GM12878 (cell line): ENCODE data around the gene MTHFD1L. TPM values are rescaled to one million over a fixed set of nuclear protein-coding genes. Genes with fewer than 3 reads are reported as not detected.

Experiments
- ATAC-seq: fragments of 200-7000 bp; cut with Tn5 transposase; 3 replicates; pipeline ENCODE4 v1.9.1; 2020; ENCODE audit warnings: mild to moderate bottlenecking, moderate library complexity
- BruUV-seq: library from RNA; stranded (reverse); fragments of 400-500 nt; replicated peaks from 2 replicates; lab custom pipeline; 2021; lab: Mats Ljungman, UMichigan
- CTCF ChIA-PET: fragments of 300-600 bp; sonication (Branson Sonifier 250); formaldehyde crosslinking; extraction: SDS; loops from one replicate; lab custom pipeline; 2021; ENCODE audit warnings: inconsistent platforms; lab: Yijun Ruan, JAX
- POLR2A ChIA-PET: fragments of 350-600 bp; formaldehyde crosslinking; extraction: SDS; loops from one replicate; lab custom pipeline; 2021; ENCODE audit warnings: inconsistent platforms; lab: Charles Lee
- RAD21 ChIA-PET: fragments of 300-600 bp; sonication (Branson Sonifier 250); formaldehyde crosslinking; loops from one replicate; lab custom pipeline; 2023; ENCODE audit warnings: antibody characterized with exemption; ENCODE audit not compliant: unreplicated experiment; lab: Charles Lee
- SMC1A ChIA-PET: fragments of 300-600 bp; sonication (Branson Sonifier 250); formaldehyde crosslinking; loops from one replicate; lab custom pipeline; 2023; ENCODE audit not compliant: unreplicated experiment, uncharacterized antibody; lab: Charles Lee
- DNase-seq: peaks from one replicate; pipeline ENCODE4 v3.0.0-alpha.2; 2011; ENCODE audit warnings: low read depth, low spot score
- FAIRE-seq: peaks from 3 replicates; lab custom pipeline; 2011; peaks lifted over from hg19 to GRCh38; lab: Jason Lieb, UNC
- H2AFZ ChIP-seq: 2 replicates; pipeline ENCODE4 v1.6.0; 2011; ENCODE audit warnings: low read depth, low read length, control low read depth; ENCODE audit not compliant: control insufficient read depth
- H3K27ac ChIP-seq: 2 replicates; pipeline ENCODE4 v1.5.1; 2011; ENCODE audit warnings: control low read depth; ENCODE audit not compliant: control insufficient read depth, insufficient read depth
- H3K27me3 ChIP-seq, 2 experiments: replicated peaks in 1 of 2; 2 replicates each; pipeline versions ENCODE4 v1.6.0 to v1.6.1; 2011; ENCODE audit warnings: low read length in 1 of 2; ENCODE audit not compliant: control insufficient read depth in 2 of 2, insufficient read depth in 2 of 2
- H3K36me3 ChIP-seq, 2 experiments: 2 replicates each; pipeline ENCODE4 v1.5.1; 2011; ENCODE audit warnings: low read length in 1 of 2; ENCODE audit not compliant: control insufficient read depth in 2 of 2, insufficient read depth in 2 of 2
- H3K4me1 ChIP-seq: 2 replicates; pipeline ENCODE4 v1.6.1; 2011; ENCODE audit warnings: mild to moderate bottlenecking, low read length, moderate library complexity, mixed read lengths; ENCODE audit not compliant: control insufficient read depth, insufficient read depth
- H3K4me2 ChIP-seq: 2 replicates; pipeline ENCODE4 v1.6.0; 2011; ENCODE audit warnings: control low read depth; ENCODE audit not compliant: control insufficient read depth, insufficient read depth
- H3K4me3 ChIP-seq: fragments of 200-600 bp; sonication (generic); 2 replicates; pipeline ENCODE4 v1.5.1; 2016
- H3K79me2 ChIP-seq: 2 replicates; pipeline ENCODE4 v1.6.0; 2011; ENCODE audit warnings: low read length; ENCODE audit not compliant: control insufficient read depth, insufficient read depth
- H3K9ac ChIP-seq: 2 replicates; pipeline ENCODE4 v1.8.0; 2011; ENCODE audit warnings: low read length, control low read depth, mixed read lengths; ENCODE audit not compliant: control insufficient read depth, insufficient read depth
- H3K9me3 ChIP-seq: replicated peaks from 3 replicates; pipeline ENCODE4 v1.5.1; 2011; ENCODE audit warnings: mild to moderate bottlenecking, low read length; ENCODE audit not compliant: control insufficient read depth, insufficient read depth
- H4K20me1 ChIP-seq: 2 replicates; pipeline ENCODE4 v1.6.0; 2011; ENCODE audit not compliant: control insufficient read depth, insufficient read depth
- BACH1 ChIP-seq: fragments of 450-650 bp; IDR thresholded peaks from 2 replicates; pipeline ENCODE4 v1.6.1; 2017; ENCODE audit warnings: mild to moderate bottlenecking, borderline replicate concordance
- KDM1A ChIP-seq: fragments of 200-600 bp; sonication (generic); IDR thresholded peaks from 2 replicates; pipeline ENCODE4 v1.6.1; 2016; ENCODE audit warnings: borderline replicate concordance
- MYB ChIP-seq: fragments of 150-350 bp; IDR thresholded peaks from 2 replicates; pipeline ENCODE4 v1.6.1; 2014; ENCODE audit warnings: mild to moderate bottlenecking, low read depth, low read length, borderline replicate concordance
- RAD51 ChIP-seq: fragments of 450-650 bp; IDR thresholded peaks from 2 replicates; pipeline ENCODE4 v1.6.1; 2016; ENCODE audit warnings: moderate library complexity, mild to moderate bottlenecking, inconsistent platforms
- RCOR1 ChIP-seq: conservative IDR thresholded peaks from 2 replicates; pipeline ENCODE4 v1.6.1; 2012; ENCODE audit warnings: low read depth, low read length, improper control_type of control experiment
- REST ChIP-seq: IDR thresholded peaks from 2 replicates; pipeline ENCODE4 v1.6.1; 2012; ENCODE audit warnings: mild to moderate bottlenecking, low read depth, low read length
- SMAD5 ChIP-seq: IDR thresholded peaks from 2 replicates; pipeline ENCODE4 v1.6.1; 2016; ENCODE audit warnings: antibody characterized with exemption, low read depth
- SMC3 ChIP-seq: IDR thresholded peaks from 2 replicates; pipeline ENCODE4 v1.6.1; 2011; ENCODE audit warnings: low read length, improper control_type of control experiment, borderline replicate concordance
- USF1 ChIP-seq: IDR thresholded peaks from 2 replicates; pipeline ENCODE4 v1.6.1; 2011; ENCODE audit warnings: borderline replicate concordance, low read depth, mild to moderate bottlenecking, moderate library complexity, mixed read lengths, low read length; ENCODE audit not compliant: insufficient read depth; ENCODE audit errors: extremely low read length
- ZNF622 ChIP-seq: fragments of 450-650 bp; IDR thresholded peaks from 2 replicates; pipeline ENCODE4 v1.6.1; 2017; ENCODE audit warnings: mild to moderate bottlenecking, inconsistent platforms
- ZZZ3 ChIP-seq: IDR thresholded peaks from 2 replicates; pipeline ENCODE4 v1.6.1; 2011; ENCODE audit warnings: low read depth; ENCODE audit not compliant: control insufficient read depth, insufficient read length
- WGBS: methylation state at CpG from one replicate; pipeline ENCODE4 v1.1.6; 2016; ENCODE audit warnings: low lambda C conversion rate; ENCODE audit not compliant: insufficient replicate concordance, insufficient coverage; ENCODE audit errors: missing lambda C conversion rate; 5-methylcytosine and 5-hydroxymethylcytosine counted together
- in situ Hi-C: fragments of 300-500 bp; cut with MboI; formaldehyde crosslinking; loops from 9 replicates; pipeline ENCODE4 v1.14.3; 2018; ENCODE audit warnings: mixed read lengths
- intact Hi-C: fragments of 100-400 bp; cut with micrococcal nuclease; formaldehyde crosslinking; loops from one replicate; pipeline ENCODE4 v1.14.2; 2022; ENCODE audit not compliant: unreplicated experiment
- polyA plus RNA-seq, 11 experiments: library from polyadenylated mRNA; depleted of rRNA in 4 of 11; unstranded in 6 of 11; stranded (reverse) in 5 of 11; fragments of >200 nt; fragmentation: Nextera tagmentation in 4 of 11; fragmentation: Illumina TruSeq in 1 of 11; extraction: Ambion mirVana in 4 of 11; extraction: Trizol in 1 of 11; gene quantifications; 1 replicate in 1 of 11; 2 replicates in 10 of 11; pipeline versions ENCODE4 v1.2.1 to v1.2.3, GENCODE V29; 2011 to 2016; ENCODE audit warnings: inconsistent platforms in 2 of 11, missing spikeins in 2 of 11, low read depth in 1 of 11
- total RNA-seq, 4 experiments: library from RNA; depleted of rRNA in 3 of 4; stranded (reverse); fragments of >200 nt in 3 of 4; fragmentation: Illumina TruSeq in 1 of 4; extraction: Trizol in 1 of 4; gene quantifications; 2 replicates each; pipeline versions ENCODE4 v1.2.1 to v1.2.3, GENCODE V29; 2013 to 2021

Gene MTHFD1L
- total and polyA plus RNA-seq, 10 of the 15 experiments (the other 5 are each of a cell fraction or from before 2014, with no cell fraction given): 11.7 to 75.5 (median 28.8) TPM

GRCh38 chr6:150937132-150937906, 71.8 kb downstream of the MTHFD1L start:
- Histone ChIP-seq H2AFZ (no peak overlapping the region), H4K20me1 (no peaks in the 10 kb centered on the region), H3K79me2 (no peaks in the 10 kb centered on the region), H3K4me3 (no peak overlapping the region), H3K27me3 (no peaks in the 10 kb centered on the region), H3K4me2 (no peak overlapping the region), H3K36me3 (peaks cover 5 to 20% of the 10 kb centered on the region in 2 experiments; a peak in 3 of 4 replicates), H3K9me3 (no peaks in the 10 kb centered on the region), H3K4me1 (no peaks in the 10 kb centered on the region), H3K9ac (no peak overlapping the region), H3K27ac (no peak overlapping the region)
- TF ChIP-seq USF1 (no peak), MYB (no peak), KDM1A (no peak), REST (no peak), ZZZ3 (no peak), SMAD5 (no peak), SMC3 (no peak), ZNF622 (no peak), RAD51 (no peak), BACH1 (no peak), RCOR1 (no peak)
- ChIA-PET SMC1A (no interaction called here), RAD21 (no interaction called here), POLR2A (no interaction called here), CTCF (no interaction called here)
- no peak for ATAC-seq
- DNase-seq: no peak
- intact Hi-C loops (no loop called here), in situ Hi-C loops (no loop called here)
- FAIRE-seq: no peak
- 99% methylated on average over 26 of the region's 26 CpGs for WGBS
- no TSS peak for BruUV-seq
